Measurements from ENCODE around the gene RASL11B.

DNA sequence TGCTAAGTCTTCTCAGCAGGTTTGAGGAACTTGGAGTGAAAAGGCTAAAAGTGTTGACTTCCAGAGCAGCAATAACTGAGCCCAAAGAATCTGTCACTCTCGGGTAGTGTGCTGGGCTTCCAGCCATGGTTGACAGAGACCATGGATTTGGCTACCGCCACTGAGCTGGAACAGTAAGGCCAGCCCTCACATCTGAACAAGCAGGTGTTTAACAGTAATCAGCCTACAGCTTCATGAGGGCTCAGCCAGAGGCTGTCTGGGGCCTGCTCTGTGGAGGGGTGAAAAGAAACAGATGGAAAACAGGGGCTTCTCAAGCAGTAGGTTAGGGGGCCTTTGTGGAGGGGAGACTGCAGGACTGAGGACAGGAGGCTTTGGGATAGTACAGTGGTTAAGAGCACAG, 14.9 kb downstream of the RASL11B start:
- TF ChIP-seq, protein P1, sequence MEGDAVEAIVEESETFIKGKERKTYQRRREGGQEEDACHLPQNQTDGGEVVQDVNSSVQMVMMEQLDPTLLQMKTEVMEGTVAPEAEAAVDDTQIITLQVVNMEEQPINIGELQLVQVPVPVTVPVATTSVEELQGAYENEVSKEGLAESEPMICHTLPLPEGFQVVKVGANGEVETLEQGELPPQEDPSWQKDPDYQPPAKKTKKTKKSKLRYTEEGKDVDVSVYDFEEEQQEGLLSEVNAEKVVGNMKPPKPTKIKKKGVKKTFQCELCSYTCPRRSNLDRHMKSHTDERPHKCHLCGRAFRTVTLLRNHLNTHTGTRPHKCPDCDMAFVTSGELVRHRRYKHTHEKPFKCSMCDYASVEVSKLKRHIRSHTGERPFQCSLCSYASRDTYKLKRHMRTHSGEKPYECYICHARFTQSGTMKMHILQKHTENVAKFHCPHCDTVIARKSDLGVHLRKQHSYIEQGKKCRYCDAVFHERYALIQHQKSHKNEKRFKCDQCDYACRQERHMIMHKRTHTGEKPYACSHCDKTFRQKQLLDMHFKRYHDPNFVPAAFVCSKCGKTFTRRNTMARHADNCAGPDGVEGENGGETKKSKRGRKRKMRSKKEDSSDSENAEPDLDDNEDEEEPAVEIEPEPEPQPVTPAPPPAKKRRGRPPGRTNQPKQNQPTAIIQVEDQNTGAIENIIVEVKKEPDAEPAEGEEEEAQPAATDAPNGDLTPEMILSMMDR (IDR thresholded peaks at IDR 0.05) = no peak
- TF ChIP-seq POLR2A (IDR thresholded peaks at IDR 0.05) = no peak

Data from adrenal gland (tissue), 5 donors.